A549 (cell line): ENCODE data around the gene ORMDL2. TPM values are rescaled to one million over a fixed set of nuclear protein-coding genes. Genes with fewer than 3 reads are reported as not detected.

Source experiments
- ATAC-seq, 2 experiments: fragments of 200-7000 bp in 1 of 2; fragments of >200 bp in 1 of 2; cut with Nextera tagmentation in 1 of 2; cut with Tn5 transposase in 1 of 2; 3 replicates each; pipeline versions ENCODE4 v1.8.0 to v1.9.1; 2018 to 2020; ENCODE audit warnings: mild to moderate bottlenecking in 1 of 2, moderate library complexity in 1 of 2
- CTCF ChIA-PET: fragments of 300-600 bp; sonication (Branson Sonifier 250); formaldehyde crosslinking; extraction: SDS; loops from one replicate; lab custom pipeline; 2021; ENCODE audit warnings: antibody characterized with exemption, inconsistent platforms; lab: Yijun Ruan, JAX
- POLR2A ChIA-PET: fragments of 350-600 bp; formaldehyde crosslinking; extraction: SDS; loops from one replicate; lab custom pipeline; 2021; ENCODE audit warnings: antibody characterized with exemption, inconsistent platforms; lab: Yijun Ruan, JAX
- DNase-seq, 2 experiments: peaks; one replicate each; pipeline versions ENCODE4 v3.0.0 to v3.0.0-alpha.2; 2011 to 2016; ENCODE audit warnings: low read depth in 1 of 2, low spot score in 1 of 2
- FAIRE-seq: peaks from 2 replicates; lab custom pipeline; 2011; peaks lifted over from hg19 to GRCh38; lab: Jason Lieb, UNC
- H3K27ac ChIP-seq, 2 experiments: fragments of >200 bp; sonication (Bioruptor Twin); formaldehyde crosslinking; 3 replicates each; pipeline ENCODE4 v1.5.1; 2016 to 2017
- H3K4me1 ChIP-seq: fragments of >200 bp; sonication (Bioruptor Twin); formaldehyde crosslinking; 3 replicates; pipeline ENCODE4 v1.6.1; 2016
- H3K4me2 ChIP-seq: fragments of >200 bp; sonication (Bioruptor Twin); formaldehyde crosslinking; 3 replicates; pipeline ENCODE4 v1.6.1; 2016
- H3K4me3 ChIP-seq: fragments of >200 bp; sonication (Bioruptor Twin); formaldehyde crosslinking; 3 replicates; pipeline ENCODE4 v1.5.1; 2016
- H3K9me3 ChIP-seq: fragments of >200 bp; sonication (Bioruptor Twin); formaldehyde crosslinking; 3 replicates; pipeline ENCODE4 v1.6.1; 2016
- BCL3 ChIP-seq: fragments of >200 bp; sonication (Bioruptor Twin); formaldehyde crosslinking; IDR thresholded peaks from 3 replicates; pipeline ENCODE4 v1.6.1; 2016
- CBX8 ChIP-seq: fragments of 200-600 bp; sonication (generic); IDR thresholded peaks from 2 replicates; pipeline ENCODE4 v1.6.1; 2016
- CTCF ChIP-seq: fragments of >200 bp; sonication (Bioruptor Twin); formaldehyde crosslinking; IDR thresholded peaks from 3 replicates; pipeline ENCODE4 v1.5.1; 2016
- EP300 ChIP-seq, 2 experiments: fragments of >200 bp; sonication (Bioruptor Twin); formaldehyde crosslinking; IDR thresholded peaks; 2 replicates in 1 of 2; 3 replicates in 1 of 2; pipeline ENCODE4 v1.6.1; 2016 to 2017
- FOSB ChIP-seq: fragments of 250-450 bp; sonication (Bioruptor Pico); IDR thresholded peaks from 2 replicates; pipeline ENCODE4 v1.5.0; 2020; ENCODE audit warnings: mild to moderate bottlenecking, moderate library complexity
- GATA3 ChIP-seq: IDR thresholded peaks from 2 replicates; pipeline ENCODE4 v1.6.1; 2012; ENCODE audit warnings: borderline replicate concordance
- HEYL ChIP-seq: fragments of 250-450 bp; sonication (Bioruptor Pico); IDR thresholded peaks from 2 replicates; pipeline ENCODE4 v1.8.0; 2021; ENCODE audit warnings: mild to moderate bottlenecking, moderate library complexity
- JUN ChIP-seq, 2 experiments: fragments of >200 bp; sonication (Bioruptor Twin); formaldehyde crosslinking; IDR thresholded peaks; 2 replicates in 1 of 2; 3 replicates in 1 of 2; pipeline ENCODE4 v1.6.1; 2016 to 2017
- KDM1A ChIP-seq: fragments of 200-600 bp; sonication (generic); IDR thresholded peaks from 2 replicates; pipeline ENCODE4 v1.6.1; 2016; ENCODE audit warnings: low read depth, mild to moderate bottlenecking
- KDM5A ChIP-seq: fragments of 200-600 bp; sonication (generic); IDR thresholded peaks from 2 replicates; pipeline ENCODE4 v1.6.1; 2016; ENCODE audit warnings: antibody characterized with exemption, mild to moderate bottlenecking
- MAFK ChIP-seq: fragments of 450-650 bp; IDR thresholded peaks from 2 replicates; pipeline ENCODE4 v1.6.1; 2014; ENCODE audit not compliant: partially characterized antibody
- MYC ChIP-seq: IDR thresholded peaks from 2 replicates; pipeline ENCODE4 v1.6.1; 2012; ENCODE audit warnings: mild to moderate bottlenecking, inconsistent platforms, low read length, improper control_type of control experiment, borderline replicate concordance
- NFE2L2 ChIP-seq: fragments of 150-350 bp; conservative IDR thresholded peaks from 2 replicates; pipeline ENCODE4 v1.6.1; 2014; ENCODE audit warnings: low read length
- NPAS2 ChIP-seq: fragments of 250-450 bp; sonication (Bioruptor Pico); IDR thresholded peaks from 2 replicates; pipeline ENCODE4 v1.8.0; 2022; ENCODE audit warnings: mild to moderate bottlenecking, moderate library complexity, borderline replicate concordance
- PHF8 ChIP-seq: fragments of 200-600 bp; sonication (generic); IDR thresholded peaks from 2 replicates; pipeline ENCODE4 v1.6.1; 2016; ENCODE audit warnings: low read depth, mild to moderate bottlenecking, antibody characterized with exemption, moderate library complexity, borderline replicate concordance
- RFX5 ChIP-seq: fragments of 450-650 bp; IDR thresholded peaks from 2 replicates; pipeline ENCODE4 v1.7.1; 2014; ENCODE audit warnings: antibody characterized with exemption, mild to moderate bottlenecking, moderate library complexity
- SMC3 ChIP-seq: fragments of >200 bp; sonication (Bioruptor Twin); formaldehyde crosslinking; IDR thresholded peaks from 3 replicates; pipeline ENCODE4 v1.6.1; 2018; ENCODE audit warnings: inconsistent platforms
- TFCP2L1 ChIP-seq: fragments of 250-450 bp; sonication (Bioruptor Pico); IDR thresholded peaks from 2 replicates; pipeline ENCODE4 v1.5.0; 2021; ENCODE audit warnings: mild to moderate bottlenecking
- ZC3H11A ChIP-seq: fragments of 450-650 bp; IDR thresholded peaks from 2 replicates; pipeline ENCODE4 v1.6.1; 2014; ENCODE audit warnings: antibody characterized with exemption, mild to moderate bottlenecking
- ZFP36 ChIP-seq: fragments of 450-650 bp; IDR thresholded peaks from 2 replicates; pipeline ENCODE4 v1.6.1; 2014; ENCODE audit warnings: borderline replicate concordance; ENCODE audit not compliant: partially characterized antibody
- ZNF302 ChIP-seq: fragments of 250-450 bp; sonication (Bioruptor Pico); IDR thresholded peaks from 2 replicates; pipeline ENCODE4 v1.9.0; 2021; ENCODE audit warnings: inconsistent platforms, mild to moderate bottlenecking, moderate library complexity
- ZSCAN20 ChIP-seq: fragments of 250-450 bp; sonication (Bioruptor Pico); IDR thresholded peaks from 2 replicates; pipeline ENCODE4 v1.8.0; 2022; ENCODE audit warnings: mild to moderate bottlenecking, moderate library complexity
- WGBS: methylation state at CpG from one replicate; pipeline ENCODE4 v1.1.6; 2017; ENCODE audit errors: missing lambda C conversion rate; 5-methylcytosine and 5-hydroxymethylcytosine counted together
- polyA plus RNA-seq, 4 experiments: library from polyadenylated mRNA; depleted of rRNA in 3 of 4; stranded (reverse); fragments of >200 nt; fragmentation: RNase III in 1 of 4; extraction: RNeasy Plus Mini Kit Qiagen cat#74134 plus additional on column Dnase treatment in 1 of 4; gene quantifications; 2 replicates in 3 of 4; 3 replicates in 1 of 4; pipeline ENCODE4 v1.2.3, GENCODE V29; 2011 to 2017
- TF ChIP-seq, protein P1 (sequence below): fragments of >200 bp; sonication (Bioruptor Twin); formaldehyde crosslinking; IDR thresholded peaks from 2 replicates; pipeline ENCODE4 v1.6.1; 2016
- TF ChIP-seq, protein P2 (sequence below): fragments of 150-350 bp; IDR thresholded peaks from 2 replicates; pipeline ENCODE4 v1.6.1; 2014; ENCODE audit warnings: low read depth, mild to moderate bottlenecking, low read length
- TF ChIP-seq, protein P3 (sequence below): IDR thresholded peaks from 2 replicates; pipeline ENCODE4 v1.6.1; 2012; ENCODE audit warnings: low read depth, borderline replicate concordance
- TF ChIP-seq, protein P4 (sequence below): IDR thresholded peaks from 2 replicates; pipeline ENCODE4 v1.6.1; 2012

ORMDL2 gene
- polyA plus RNA-seq, 2 of the 4 experiments (the other 2 are of a cell fraction), result 79.0 to 93.6 TPM

DNA sequence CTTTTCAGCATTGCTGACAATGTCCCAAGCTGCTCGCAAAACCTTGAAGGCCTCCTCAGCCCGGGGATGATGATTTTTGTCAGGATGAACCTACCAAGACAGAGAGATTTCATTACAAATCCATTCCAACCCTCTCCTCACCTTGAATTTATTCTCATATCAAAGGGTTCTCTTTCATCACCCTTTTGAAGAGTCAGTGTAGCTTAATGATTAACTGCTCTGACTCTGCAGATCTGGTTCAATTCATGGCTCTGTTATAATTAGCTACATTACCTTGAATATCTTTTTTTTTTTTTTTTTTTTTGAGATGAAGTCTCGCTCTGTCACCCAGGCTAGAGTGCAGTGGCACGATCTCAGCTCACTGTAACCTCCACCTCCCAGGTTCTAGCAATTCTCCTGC is 5.6 kb downstream of the ORMDL2 start:
- ATAC-seq (no peak), DNase-seq (no peak), FAIRE-seq (no peak)
- TF ChIP-seq BCL3, result no peak
- no peak for TF ChIP-seq HEYL (CRISPR knock-in tag)
- TF ChIP-seq KDM1A, result no peak
- TF ChIP-seq, protein P1, sequence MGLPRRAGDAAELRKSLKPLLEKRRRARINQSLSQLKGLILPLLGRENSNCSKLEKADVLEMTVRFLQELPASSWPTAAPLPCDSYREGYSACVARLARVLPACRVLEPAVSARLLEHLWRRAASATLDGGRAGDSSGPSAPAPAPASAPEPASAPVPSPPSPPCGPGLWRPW, result no peak
- no peak for TF ChIP-seq NPAS2 (CRISPR knock-in tag)
- TF ChIP-seq JUN (IDR thresholded peaks at IDR 0.05), result no peak
- TF ChIP-seq TFCP2L1 (CRISPR knock-in tag), result no peak
- TF ChIP-seq EP300 (IDR thresholded peaks at IDR 0.05), result no peak
- no peak for TF ChIP-seq ZC3H11A
- TF ChIP-seq MAFK, result no peak
- TF ChIP-seq FOSB (CRISPR knock-in tag), result no peak
- no peak for TF ChIP-seq MYC
- no peak for TF ChIP-seq CTCF
- TF ChIP-seq CBX8, result no peak
- TF ChIP-seq PHF8, result no peak
- no peak for TF ChIP-seq RFX5
- H3K4me3 ChIP-seq, result no peak overlapping the region
- H3K9me3 ChIP-seq, result no peaks in the 10 kb centered on the region
- peaks cover 53% of the 10 kb centered on the region for H3K4me1 ChIP-seq
- CTCF ChIA-PET, result interaction anchor here (0.7 to 4.6 kb wide), 7 partner anchors 8 to 206 kb away, joined by 3 to 16 read pairs (median 4); no protein-coding TSS in a partner anchor
- 85% methylated on average over 4 of the region's 4 CpGs for WGBS
- peak overlapping the region; percentile 16 to 50; a peak in 5 of 6 replicates for H3K27ac ChIP-seq
- H3K4me2 ChIP-seq, result peak overlapping the region; percentile 41
- POLR2A ChIA-PET, result no interaction called here

DNA sequence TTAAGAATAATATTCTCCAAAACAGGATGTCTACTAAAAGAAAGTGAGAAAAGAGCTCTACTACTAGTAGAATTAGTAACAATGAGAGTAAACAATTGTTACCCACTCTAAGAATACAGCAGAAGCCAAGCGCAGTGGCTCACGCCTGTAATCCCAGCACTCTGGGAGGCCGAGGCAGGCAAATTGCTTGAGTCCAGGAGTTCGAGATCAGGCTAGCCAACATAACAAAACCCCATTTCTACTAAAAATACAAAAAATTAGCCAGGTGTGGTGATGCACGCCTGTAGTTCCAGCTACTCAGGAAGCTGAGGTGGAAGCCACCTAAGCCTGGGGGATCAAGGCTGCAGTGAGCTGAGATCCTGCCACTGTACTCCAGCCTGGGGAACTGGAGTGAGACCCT is 6.9 kb downstream of the ORMDL2 start:
- POLR2A ChIA-PET, result no interaction called here
- Histone ChIP-seq H3K4me3 (no peak overlapping the region), H3K4me1 (peaks cover 47% of the 10 kb centered on the region), H3K9me3 (no peaks in the 10 kb centered on the region), H3K27ac (no peak overlapping the region), H3K4me2 (no peak overlapping the region)
- 91% methylated on average over 5 of the region's 5 CpGs for WGBS
- ATAC-seq (no peak), DNase-seq (no peak), FAIRE-seq (no peak)
- TF ChIP-seq MAFK (no peak), JUN (IDR thresholded peaks at IDR 0.05) (no peak), SMC3 (no peak)
- CTCF ChIA-PET, result interaction anchor here (3.6 kb wide), 1 partner anchor 87 kb away, joined by 16 read pairs; no protein-coding TSS in a partner anchor

GRCh38 chr12:55827806-55828205 is 10.0 kb downstream of the ORMDL2 start:
- peaks cover 47% of the 10 kb centered on the region for H3K4me1 ChIP-seq
- H3K4me3 ChIP-seq, result no peak overlapping the region
- POLR2A ChIA-PET, result interaction anchor here (0.8 to 1.8 kb wide), 2 partner anchors 10 to 276 kb away, joined by 5 to 11 read pairs; partner anchors contain the start of genes ORMDL2, PA2G4 and SARNP
- ATAC-seq (no peak), FAIRE-seq (no peak), DNase-seq (no peak)
- CTCF ChIA-PET, result interaction anchor here (0.9 to 2.3 kb wide), 2 partner anchors 112 to 1819 kb away, joined by 3 to 7 read pairs; partner anchors contain the start of gene HOXC8
- 94% methylated on average over 15 of the region's 15 CpGs for WGBS
- H3K4me2 ChIP-seq, result peak overlapping the region; percentile 90
- no peaks in the 10 kb centered on the region for H3K9me3 ChIP-seq
- no peak overlapping the region for H3K27ac ChIP-seq
- TF ChIP-seq KDM5A (no peak), ZNF302 (no peak), NFE2L2 (no peak), PHF8 (no peak), NPAS2 (CRISPR knock-in tag) (no peak), ZFP36 (no peak), ZSCAN20 (no peak), TFCP2L1 (CRISPR knock-in tag) (no peak), GATA3 (no peak), FOSB (CRISPR knock-in tag) (no peak)
- TF ChIP-seq, protein P2, sequence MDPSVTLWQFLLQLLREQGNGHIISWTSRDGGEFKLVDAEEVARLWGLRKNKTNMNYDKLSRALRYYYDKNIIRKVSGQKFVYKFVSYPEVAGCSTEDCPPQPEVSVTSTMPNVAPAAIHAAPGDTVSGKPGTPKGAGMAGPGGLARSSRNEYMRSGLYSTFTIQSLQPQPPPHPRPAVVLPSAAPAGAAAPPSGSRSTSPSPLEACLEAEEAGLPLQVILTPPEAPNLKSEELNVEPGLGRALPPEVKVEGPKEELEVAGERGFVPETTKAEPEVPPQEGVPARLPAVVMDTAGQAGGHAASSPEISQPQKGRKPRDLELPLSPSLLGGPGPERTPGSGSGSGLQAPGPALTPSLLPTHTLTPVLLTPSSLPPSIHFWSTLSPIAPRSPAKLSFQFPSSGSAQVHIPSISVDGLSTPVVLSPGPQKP, result no peak
- TF ChIP-seq, protein P3, sequence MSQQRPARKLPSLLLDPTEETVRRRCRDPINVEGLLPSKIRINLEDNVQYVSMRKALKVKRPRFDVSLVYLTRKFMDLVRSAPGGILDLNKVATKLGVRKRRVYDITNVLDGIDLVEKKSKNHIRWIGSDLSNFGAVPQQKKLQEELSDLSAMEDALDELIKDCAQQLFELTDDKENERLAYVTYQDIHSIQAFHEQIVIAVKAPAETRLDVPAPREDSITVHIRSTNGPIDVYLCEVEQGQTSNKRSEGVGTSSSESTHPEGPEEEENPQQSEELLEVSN, result no peak
- TF ChIP-seq, protein P4, sequence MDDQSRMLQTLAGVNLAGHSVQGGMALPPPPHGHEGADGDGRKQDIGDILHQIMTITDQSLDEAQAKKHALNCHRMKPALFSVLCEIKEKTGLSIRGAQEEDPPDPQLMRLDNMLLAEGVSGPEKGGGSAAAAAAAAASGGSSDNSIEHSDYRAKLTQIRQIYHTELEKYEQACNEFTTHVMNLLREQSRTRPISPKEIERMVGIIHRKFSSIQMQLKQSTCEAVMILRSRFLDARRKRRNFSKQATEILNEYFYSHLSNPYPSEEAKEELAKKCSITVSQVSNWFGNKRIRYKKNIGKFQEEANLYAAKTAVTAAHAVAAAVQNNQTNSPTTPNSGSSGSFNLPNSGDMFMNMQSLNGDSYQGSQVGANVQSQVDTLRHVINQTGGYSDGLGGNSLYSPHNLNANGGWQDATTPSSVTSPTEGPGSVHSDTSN, result no peak
